Superior temporal gyrus (tissue), 1 donor: ENCODE measurements around the gene SLC6A19.
A peak's percentile ranks its signal among the peaks of the same experiment; 100 is the strongest.

Experiments
- DNase-seq: peaks from one replicate; pipeline ENCODE4 v3.0.0-alpha.2; 2016; ENCODE audit errors: extremely low spot score

SLC6A19 gene

GRCh38 chr5:1180841-1181271 lies 20.5 kb upstream of the SLC6A19 start:
- no peak for DNase-seq

- DNase-seq, result no peak
Observed at GRCh38 chr5:1181451-1182359, 19.7 kb upstream of the SLC6A19 start.

DNA sequence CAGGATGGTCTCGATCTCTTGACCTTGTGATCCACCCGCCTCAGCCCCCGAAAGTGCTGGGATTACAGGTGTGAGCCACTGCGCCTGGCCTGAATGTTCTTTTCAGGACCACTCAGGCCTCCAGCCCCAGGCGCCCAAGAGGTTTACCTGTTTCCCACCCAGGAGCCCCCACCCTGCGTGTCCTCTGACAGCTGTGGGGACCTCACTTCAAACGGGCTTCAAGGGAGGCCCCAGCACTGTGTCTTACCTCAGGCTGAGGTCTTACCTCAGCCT lies 19.1 kb upstream of the SLC6A19 start:
- DNase-seq, result no peak

DNA sequence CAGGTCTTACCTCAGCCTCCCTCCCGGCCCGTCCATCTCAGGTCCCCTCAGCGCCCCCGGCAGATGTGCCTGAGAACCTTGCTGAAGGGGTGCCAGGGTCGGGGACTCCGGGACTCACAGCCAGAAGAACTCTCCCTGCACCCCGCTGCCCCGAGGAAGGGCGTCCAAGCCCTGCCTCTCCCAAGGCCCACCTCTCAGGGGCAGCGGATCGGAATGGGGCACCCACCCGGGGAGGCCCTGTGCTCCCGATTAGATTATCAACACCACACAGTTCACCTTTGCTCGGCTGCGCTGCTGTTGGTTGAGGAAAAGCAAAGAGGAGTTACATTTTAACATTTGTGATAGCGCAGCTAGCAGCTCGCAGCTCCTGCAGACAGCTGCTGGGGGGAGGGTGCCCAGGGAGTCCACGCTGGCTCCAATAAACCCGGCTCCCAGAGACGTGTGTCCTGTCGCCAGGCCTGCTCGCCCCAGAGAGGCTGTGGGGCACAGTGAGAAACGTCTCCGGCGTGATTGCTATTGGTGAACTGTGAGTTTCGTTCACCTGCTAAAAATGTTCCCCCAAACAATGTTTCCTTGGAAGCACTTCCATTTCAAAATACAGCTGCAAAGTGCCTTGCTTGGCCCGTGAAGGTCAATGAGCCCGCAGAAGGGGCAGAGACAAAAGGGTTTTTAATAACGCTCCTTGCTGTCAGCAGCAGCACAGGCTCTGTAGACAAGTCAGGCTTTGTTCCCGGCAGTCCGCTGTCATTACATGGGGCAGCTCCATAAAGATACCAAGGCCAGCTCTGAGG lies 18.6 kb upstream of the SLC6A19 start:
- peak; percentile 84 for DNase-seq

DNA sequence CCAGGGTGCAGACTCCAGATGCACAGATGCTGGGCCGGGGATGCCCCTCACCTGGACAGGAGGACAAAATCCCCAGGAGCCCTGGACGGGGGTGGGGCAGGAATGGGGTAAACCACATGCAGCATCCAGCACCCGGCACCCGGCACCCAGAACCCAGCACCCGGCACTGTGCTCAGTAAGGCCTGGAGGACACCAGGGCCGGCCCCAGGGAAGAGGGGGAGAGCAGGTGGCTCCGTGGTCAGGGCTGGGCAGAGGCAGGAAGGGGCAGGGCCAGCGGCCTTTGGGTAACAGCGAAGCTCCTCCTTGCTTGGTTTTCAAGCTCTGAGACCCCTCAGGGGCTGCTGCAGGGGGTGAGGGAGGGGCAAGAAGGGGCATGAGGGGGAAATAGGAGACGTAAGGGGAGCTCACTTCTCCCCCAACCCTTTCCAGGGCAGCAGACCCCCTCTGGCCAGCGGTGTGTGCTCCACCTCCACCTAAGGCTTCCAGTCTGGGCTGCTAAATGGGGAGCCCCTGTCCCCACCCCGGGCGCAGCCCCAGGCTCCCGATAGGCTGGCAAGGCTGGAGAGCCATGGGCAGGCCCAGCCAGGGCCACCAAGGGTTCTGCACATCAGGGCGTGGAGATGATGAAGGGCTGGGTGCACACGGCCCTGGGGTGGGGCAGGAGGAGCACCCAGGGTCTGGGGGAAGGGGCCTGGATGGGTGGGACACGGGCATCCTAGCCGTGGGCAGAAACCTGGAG lies 17.8 kb upstream of the SLC6A19 start:
- no peak for DNase-seq

DNA sequence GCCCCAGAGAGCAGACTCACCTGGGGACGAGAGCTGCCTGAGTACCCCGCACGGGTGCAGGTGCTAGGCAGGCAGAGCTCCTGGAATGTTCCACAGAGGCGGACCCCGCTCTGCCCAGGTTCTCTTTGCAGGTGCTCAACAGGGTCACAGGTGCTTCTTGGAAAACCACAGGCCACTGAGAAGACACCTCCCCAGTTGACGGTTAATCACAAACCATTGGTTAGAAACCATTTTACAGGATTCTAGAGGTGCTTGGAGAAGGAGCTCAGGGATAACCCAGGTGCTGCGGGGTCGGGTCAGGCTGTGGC lies 17.3 kb upstream of the SLC6A19 start:
- DNase-seq, result no peak

GRCh38 chr5:1184481-1184880 lies 16.9 kb upstream of the SLC6A19 start:
- DNase-seq, result no peak

DNA sequence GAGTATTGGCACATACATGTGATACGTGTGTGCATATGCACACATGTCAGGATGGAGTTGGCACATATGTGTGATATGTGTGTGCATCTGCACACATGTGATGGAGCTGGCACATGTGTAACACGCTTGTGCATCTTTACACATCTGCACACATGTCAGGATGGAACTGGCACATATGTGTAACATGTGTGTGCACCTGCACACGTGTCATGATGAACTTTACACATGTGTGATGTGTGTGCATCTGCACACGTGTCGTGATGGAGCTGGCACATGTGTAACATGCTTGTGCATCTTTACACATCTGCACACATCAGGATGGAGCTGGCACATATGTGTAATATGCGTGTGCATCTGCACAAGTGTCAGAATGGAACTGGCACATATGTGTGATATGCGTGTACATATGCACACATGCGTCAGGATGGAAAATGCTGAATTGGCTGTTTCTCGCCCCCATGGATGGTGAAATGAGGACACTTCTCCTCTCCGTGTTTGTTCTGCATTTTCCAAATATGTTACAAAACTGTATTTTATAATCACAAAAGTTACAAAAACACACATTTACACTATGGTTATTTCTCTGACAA lies 16.3 kb upstream of the SLC6A19 start:
- DNase-seq, result no peak

- DNase-seq, result no peak
Observed at GRCh38 chr5:1185629-1186350, 15.6 kb upstream of the SLC6A19 start.

GRCh38 chr5:1186351-1187233 lies 14.8 kb upstream of the SLC6A19 start:
- no peak for DNase-seq

- no peak for DNase-seq
Observed at GRCh38 chr5:1187234-1187949, 14.0 kb upstream of the SLC6A19 start.

- DNase-seq, result no peak
Observed at GRCh38 chr5:1187950-1188334, 13.5 kb upstream of the SLC6A19 start.

DNA sequence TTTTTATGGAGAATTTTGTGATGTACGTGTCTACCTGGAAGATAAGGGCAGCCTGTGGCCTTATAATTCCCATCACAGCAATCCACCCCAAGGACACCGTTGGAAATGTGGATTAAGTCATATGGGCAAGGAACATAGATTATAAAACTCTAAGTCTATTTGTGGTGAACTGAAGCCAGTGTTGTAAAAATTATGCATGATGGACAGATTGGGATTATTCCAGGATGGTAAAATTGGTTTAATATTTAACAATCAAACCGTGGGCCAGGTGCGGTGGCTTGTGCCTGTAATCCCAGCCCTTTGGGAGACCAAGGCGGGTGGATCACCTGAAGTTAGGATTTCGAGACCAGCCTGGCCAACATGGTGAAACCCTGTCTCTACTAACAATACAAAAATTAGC lies 12.9 kb upstream of the SLC6A19 start:
- no peak for DNase-seq

DNA sequence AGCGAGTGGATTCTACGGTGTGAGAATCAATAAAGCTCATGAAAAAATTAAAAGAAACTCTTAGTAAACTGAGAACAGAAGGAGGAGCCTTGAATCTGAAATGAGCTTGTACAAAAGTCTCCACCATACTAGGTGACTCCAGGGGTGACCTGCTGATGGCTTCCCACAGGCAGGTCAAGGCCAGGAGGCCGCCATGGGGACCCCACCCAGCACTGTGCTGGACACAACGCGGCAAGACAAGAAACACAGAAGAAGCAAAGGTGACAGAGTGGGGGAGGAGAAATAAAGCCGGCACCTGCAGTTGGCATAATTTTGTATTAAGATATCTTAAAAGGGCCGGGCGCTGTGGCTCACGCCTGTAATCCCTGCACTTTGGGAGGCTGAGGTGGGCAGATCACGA lies 12.1 kb upstream of the SLC6A19 start:
- no peak for DNase-seq

GRCh38 chr5:1190278-1190677 lies 11.1 kb upstream of the SLC6A19 start:
- no peak for DNase-seq

GRCh38 chr5:1190837-1191239 lies 10.6 kb upstream of the SLC6A19 start:
- no peak for DNase-seq

- DNase-seq, result no peak
Observed at GRCh38 chr5:1192971-1193590, 8.3 kb upstream of the SLC6A19 start.

DNA sequence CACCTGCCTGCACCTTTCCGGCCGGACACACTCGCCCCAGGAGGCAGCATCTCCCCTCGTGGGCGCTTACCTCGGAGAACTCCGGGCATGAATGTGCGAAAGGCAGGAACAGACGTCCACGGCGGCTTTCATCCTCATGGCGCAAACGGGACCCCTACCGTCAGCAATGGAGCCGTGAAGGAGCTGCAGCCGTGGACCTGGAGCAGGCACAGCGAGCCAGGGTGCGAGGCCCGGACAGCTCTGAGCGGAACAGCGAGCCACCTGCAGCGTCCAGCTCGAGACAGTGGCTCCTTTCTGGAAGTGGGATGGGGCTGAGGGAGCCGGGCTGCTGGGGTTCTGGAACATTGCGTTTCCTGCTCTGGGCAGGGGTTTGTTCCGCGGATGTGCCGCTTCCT lies 7.8 kb upstream of the SLC6A19 start:
- no peak for DNase-seq

DNA sequence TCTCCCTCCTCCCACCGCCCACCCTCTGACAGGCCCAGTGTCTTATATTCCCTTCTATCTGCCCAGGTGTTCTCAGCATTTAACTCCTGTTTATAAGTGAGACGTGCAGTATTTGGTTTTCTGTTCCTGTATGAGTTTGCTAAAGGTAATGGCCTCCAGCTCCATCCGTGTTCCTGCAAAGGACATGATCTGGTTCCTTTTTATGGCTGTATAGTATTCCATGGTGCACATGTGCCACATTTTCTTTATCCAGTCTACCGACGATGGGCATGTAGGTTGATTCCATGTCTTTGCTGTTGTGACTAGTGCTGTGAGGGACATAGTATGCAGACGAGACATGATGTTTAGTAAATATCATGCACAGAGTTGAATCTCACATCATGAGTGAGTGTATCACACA lies 7.0 kb upstream of the SLC6A19 start:
- DNase-seq, result no peak

DNA sequence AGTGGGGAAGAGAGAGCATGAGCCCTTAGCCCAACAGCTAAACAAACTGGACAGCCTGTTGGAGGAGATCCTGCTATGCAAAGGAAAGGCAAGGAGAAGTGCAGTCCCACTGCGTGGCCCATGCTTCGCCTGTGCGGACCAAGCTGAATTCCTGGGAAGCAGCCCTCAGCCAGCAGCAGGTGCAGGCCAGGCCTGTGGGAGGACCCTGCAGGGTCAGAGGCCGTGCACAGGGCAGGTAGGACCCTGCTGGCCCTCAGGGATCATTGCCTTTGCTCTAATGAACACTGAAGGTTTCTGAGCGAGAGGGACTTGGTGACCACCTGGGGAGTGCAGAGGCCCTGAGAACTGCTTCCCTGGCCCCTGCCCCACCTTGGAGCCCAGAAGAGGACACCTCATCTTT lies 6.0 kb upstream of the SLC6A19 start:
- DNase-seq, result no peak
